Osteocyte (in vitro differentiated cells): ENCODE data around the gene GAR1. TPM values are rescaled to one million over a fixed set of nuclear protein-coding genes. Genes with fewer than 3 reads are reported as not detected.

Experiments
- DNase-seq: peaks from one replicate; pipeline ENCODE4 v3.0.0; 2021; ENCODE audit warnings: mixed read lengths; ENCODE audit not compliant: unreplicated experiment; ENCODE audit errors: extremely low spot score
- H3K27ac Mint-ChIP-seq: one replicate; pipeline ENCODE4 v1.8.0; 2021; ENCODE audit warnings: mild to moderate bottlenecking, mixed read lengths; ENCODE audit not compliant: unreplicated experiment
- H3K27me3 Mint-ChIP-seq: one replicate; pipeline ENCODE4 v1.8.0; 2021; ENCODE audit warnings: mixed read lengths; ENCODE audit not compliant: unreplicated experiment
- H3K36me3 Mint-ChIP-seq: one replicate; pipeline ENCODE4 v1.8.0; 2021; ENCODE audit warnings: mixed read lengths; ENCODE audit not compliant: unreplicated experiment
- H3K4me1 Mint-ChIP-seq: one replicate; pipeline ENCODE4 v1.8.0; 2021; ENCODE audit warnings: mixed read lengths; ENCODE audit not compliant: unreplicated experiment
- H3K4me3 Mint-ChIP-seq: one replicate; pipeline ENCODE4 v1.8.0; 2021; ENCODE audit warnings: mild to moderate bottlenecking, moderate library complexity, mixed read lengths; ENCODE audit not compliant: unreplicated experiment
- H3K9me3 Mint-ChIP-seq: one replicate; pipeline ENCODE4 v1.8.0; 2021; ENCODE audit warnings: mixed read lengths; ENCODE audit not compliant: unreplicated experiment
- CTCF ChIP-seq: fragments of 200-600 bp; sonication (generic); IDR thresholded peaks from 2 replicates; pipeline ENCODE4 v1.5.0; 2021; ENCODE audit warnings: antibody characterized with exemption, mild to moderate bottlenecking, moderate library complexity
- total RNA-seq: library from RNA; stranded (reverse); gene quantifications from 2 replicates; pipeline ENCODE4 v1.2.1, GENCODE V29; 2021

The GAR1 gene
- total RNA-seq, 1 donor from 2014 or later, result 16.8 TPM

- Mint-ChIP-seq H3K4me1 (no peaks in the 10 kb centered on the region), H3K27ac (no peak overlapping the region), H3K9me3 (peaks cover 3% of the 10 kb centered on the region), H3K27me3 (no peaks in the 10 kb centered on the region), H3K4me3 (no peak overlapping the region), H3K36me3 (no peaks in the 10 kb centered on the region)
- no peak for DNase-seq
- TF ChIP-seq CTCF, result no peak
These were observed 45.7 kb downstream of the GAR1 start for GRCh38 chr4:109861271-109861670.

GRCh38 chr4:109861916-109862511 lies 46.5 kb downstream of the GAR1 start:
- H3K4me1 Mint-ChIP-seq, result no peaks in the 10 kb centered on the region
- no peaks in the 10 kb centered on the region for H3K27me3 Mint-ChIP-seq
- no peak for DNase-seq
- no peak overlapping the region for H3K4me3 Mint-ChIP-seq
- H3K36me3 Mint-ChIP-seq, result no peaks in the 10 kb centered on the region
- H3K27ac Mint-ChIP-seq, result no peak overlapping the region
- H3K9me3 Mint-ChIP-seq, result peaks cover 3% of the 10 kb centered on the region
- no peak for TF ChIP-seq CTCF

- no peak for TF ChIP-seq CTCF
- Mint-ChIP-seq H3K27me3 (no peaks in the 10 kb centered on the region), H3K36me3 (no peaks in the 10 kb centered on the region)
These were observed 48.6 kb downstream of the GAR1 start for GRCh38 chr4:109864134-109864533.

GRCh38 chr4:109870061-109870460 lies 54.5 kb downstream of the GAR1 start:
- H3K4me1 Mint-ChIP-seq, result no peaks in the 10 kb centered on the region
- no peaks in the 10 kb centered on the region for H3K9me3 Mint-ChIP-seq

More at GRCh38 chr4:109864134-109864533, 48.6 kb downstream of the GAR1 start:
- no peak for DNase-seq
- Mint-ChIP-seq H3K9me3 (peaks cover 3% of the 10 kb centered on the region), H3K27ac (no peak overlapping the region), H3K4me3 (no peak overlapping the region), H3K4me1 (no peaks in the 10 kb centered on the region)

GRCh38 chr4:109872065-109872464 lies 56.5 kb downstream of the GAR1 start:
- H3K4me3 Mint-ChIP-seq, result no peak overlapping the region
- no peak for TF ChIP-seq CTCF
- H3K27me3 Mint-ChIP-seq, result no peaks in the 10 kb centered on the region
- DNase-seq, result no peak
- H3K9me3 Mint-ChIP-seq, result no peaks in the 10 kb centered on the region
- H3K36me3 Mint-ChIP-seq, result no peaks in the 10 kb centered on the region
- no peak overlapping the region for H3K27ac Mint-ChIP-seq
- no peaks in the 10 kb centered on the region for H3K4me1 Mint-ChIP-seq

More at GRCh38 chr4:109870061-109870460, 54.5 kb downstream of the GAR1 start:
- Mint-ChIP-seq H3K27me3 (no peaks in the 10 kb centered on the region), H3K27ac (no peak overlapping the region), H3K4me3 (no peak overlapping the region), H3K36me3 (no peaks in the 10 kb centered on the region)
- TF ChIP-seq CTCF, result no peak
- no peak for DNase-seq
